Hepatocyte (in vitro differentiated cells): ENCODE measurements around the gene CBFA2T3.

Source experiments
- CTCF ChIP-seq: fragments of 200-600 bp; sonication (generic); IDR thresholded peaks from 2 replicates; pipeline ENCODE4 v1.5.1; 2016; ENCODE audit warnings: antibody characterized with exemption, mild to moderate bottlenecking; ENCODE audit not compliant: poor library complexity
- EZH2phosphoT487 ChIP-seq: fragments of 200-600 bp; sonication (generic); IDR thresholded peaks from one replicate; pipeline ENCODE4 v1.6.1; 2018; ENCODE audit warnings: antibody characterized with exemption, mild to moderate bottlenecking, low read depth, moderate library complexity; ENCODE audit not compliant: unreplicated experiment, severe bottlenecking

- TF ChIP-seq EZH2phosphoT487 (no peak), CTCF (no peak)
Measured at GRCh38 chr16:88886420-88886844, 90.6 kb downstream of the CBFA2T3 start.
